IMR-90 (cell line): ENCODE results near the gene PDLIM5. TPM values are rescaled to one million over a fixed set of nuclear protein-coding genes. Genes with fewer than 3 reads are reported as not detected.

Experiments used
- ATAC-seq: fragments of 200-7000 bp; cut with Tn5 transposase; 2 replicates; pipeline ENCODE4 v1.9.1; 2020; ENCODE audit warnings: low read depth, mild to moderate bottlenecking, moderate library complexity
- BruUV-seq: library from RNA; stranded (reverse); fragments of 400-500 nt; replicated peaks from 2 replicates; lab custom pipeline; 2021; lab: Mats Ljungman, UMichigan
- CTCF ChIA-PET: fragments of 300-600 bp; formaldehyde crosslinking; extraction: SDS; loops from one replicate; lab custom pipeline; 2021; ENCODE audit warnings: antibody characterized with exemption; lab: Yijun Ruan, JAX
- POLR2A ChIA-PET: fragments of 300-600 bp; sonication (Branson Sonifier 250); formaldehyde crosslinking; loops from one replicate; lab custom pipeline; 2022; ENCODE audit warnings: antibody characterized with exemption; ENCODE audit not compliant: unreplicated experiment; lab: Charles Lee
- DNase-seq: peaks from one replicate; pipeline ENCODE4 v3.0.0; 2013
- H2AFZ ChIP-seq: replicated peaks from 2 replicates; pipeline ENCODE3; 2013; ENCODE audit warnings: low read length, mild to moderate bottlenecking; ENCODE audit not compliant: poor library complexity
- H2AK5ac ChIP-seq: 2 replicates; pipeline ENCODE4 v1.6.1; 2013; ENCODE audit warnings: low read depth, low read length, inconsistent platforms
- H2AK9ac ChIP-seq: replicated peaks from 2 replicates; pipeline ENCODE3; 2013; ENCODE audit warnings: mild to moderate bottlenecking, low read depth, low read length, moderate library complexity; ENCODE audit not compliant: poor library complexity
- H2BK120ac ChIP-seq: 2 replicates; pipeline ENCODE4 v1.6.1; 2013; ENCODE audit warnings: low read depth, low read length, inconsistent platforms
- H2BK15ac ChIP-seq: 3 replicates; pipeline ENCODE4 v1.6.1; 2013; ENCODE audit warnings: low read depth, low read length, inconsistent platforms
- H2BK20ac ChIP-seq: 2 replicates; pipeline ENCODE4 v1.6.1; 2013; ENCODE audit warnings: low read depth, mild to moderate bottlenecking, inconsistent platforms, low read length, moderate library complexity
- H2BK5ac ChIP-seq: 2 replicates; pipeline ENCODE4 v1.6.1; 2013; ENCODE audit warnings: mild to moderate bottlenecking, low read depth, low read length, inconsistent platforms; ENCODE audit not compliant: poor library complexity, severe bottlenecking
- H3K14ac ChIP-seq: replicated peaks from 2 replicates; pipeline ENCODE4 v1.6.1; 2013; ENCODE audit warnings: low read depth, low read length, inconsistent platforms
- H3K18ac ChIP-seq: 2 replicates; pipeline ENCODE4 v1.6.1; 2013; ENCODE audit warnings: low read depth, low read length, control low read depth
- H3K23ac ChIP-seq: 2 replicates; pipeline ENCODE4 v1.6.1; 2013; ENCODE audit warnings: low read depth, low read length, inconsistent platforms
- H3K27ac ChIP-seq: 2 replicates; pipeline ENCODE4 v1.5.1; 2013; ENCODE audit warnings: mild to moderate bottlenecking, control low read depth, low read length; ENCODE audit not compliant: insufficient read depth
- H3K27me3 ChIP-seq: 2 replicates; pipeline ENCODE4 v1.6.1; 2013; ENCODE audit warnings: low read length; ENCODE audit not compliant: control insufficient read depth, insufficient read depth
- H3K36me3 ChIP-seq: 2 replicates; pipeline ENCODE4 v1.6.1; 2013; ENCODE audit warnings: low read length, mixed read lengths; ENCODE audit not compliant: control insufficient read depth, insufficient read depth
- H3K4ac ChIP-seq: 2 replicates; pipeline ENCODE4 v1.6.1; 2013; ENCODE audit warnings: low read depth, low read length, inconsistent platforms
- H3K4me1 ChIP-seq: 2 replicates; pipeline ENCODE4 v1.6.1; 2013; ENCODE audit warnings: low read length, mixed read lengths; ENCODE audit not compliant: control insufficient read depth, insufficient read depth
- H3K4me2 ChIP-seq: 2 replicates; pipeline ENCODE4 v1.6.1; 2013; ENCODE audit warnings: low read depth, mild to moderate bottlenecking, control low read depth, low read length, moderate library complexity
- H3K4me3 ChIP-seq: 2 replicates; pipeline ENCODE4 v1.5.1; 2013; ENCODE audit warnings: low read depth, mild to moderate bottlenecking, control low read depth, low read length, moderate library complexity; ENCODE audit not compliant: insufficient read depth
- H3K56ac ChIP-seq: 2 replicates; pipeline ENCODE4 v1.6.1; 2013; ENCODE audit warnings: low read length, inconsistent platforms; ENCODE audit not compliant: insufficient read depth; ENCODE audit errors: extremely low read depth
- H3K79me1 ChIP-seq, 2 experiments: 2 replicates each; pipeline ENCODE4 v1.6.1; 2013; ENCODE audit warnings: low read length in 2 of 2, inconsistent platforms in 1 of 2, low read depth in 1 of 2
- H3K9ac ChIP-seq: 2 replicates; pipeline ENCODE4 v1.6.1; 2013; ENCODE audit warnings: low read depth, low read length, control low read depth
- H3K9me1 ChIP-seq: 2 replicates; pipeline ENCODE4 v1.6.1; 2013; ENCODE audit warnings: low read length, inconsistent platforms; ENCODE audit not compliant: insufficient read depth
- H3K9me3 ChIP-seq: 2 replicates; pipeline ENCODE4 v1.6.1; 2013; ENCODE audit warnings: low read length; ENCODE audit not compliant: control insufficient read depth, insufficient read depth
- H4K20me1 ChIP-seq: 2 replicates; pipeline ENCODE4 v1.6.1; 2013; ENCODE audit warnings: low read length, inconsistent platforms; ENCODE audit not compliant: insufficient read depth
- H4K5ac ChIP-seq: 2 replicates; pipeline ENCODE4 v1.6.1; 2013; ENCODE audit warnings: mild to moderate bottlenecking, low read depth, low read length, control low read depth
- H4K8ac ChIP-seq, 2 experiments: 2 replicates each; pipeline ENCODE4 v1.6.1; 2013; ENCODE audit warnings: low read depth in 2 of 2, low read length in 2 of 2, control low read depth in 1 of 2, inconsistent platforms in 1 of 2
- H4K91ac ChIP-seq: 2 replicates; pipeline ENCODE4 v1.6.1; 2013; ENCODE audit warnings: low read depth, low read length, inconsistent platforms; ENCODE audit not compliant: insufficient read depth
- FOS ChIP-seq: fragments of 150-350 bp; IDR thresholded peaks from 2 replicates; pipeline ENCODE4 v1.6.1; 2016; ENCODE audit warnings: low read depth, low read length
- MAFK ChIP-seq: IDR thresholded peaks from 2 replicates; pipeline ENCODE4 v1.6.1; 2012; ENCODE audit warnings: low read depth, low read length, improper control_type of control experiment
- MAZ ChIP-seq: IDR thresholded peaks from 2 replicates; pipeline ENCODE4 v1.6.1; 2012; ENCODE audit warnings: low read depth, mild to moderate bottlenecking, low read length, improper control_type of control experiment, moderate library complexity, borderline replicate concordance
- POLR2A ChIP-seq: IDR thresholded peaks from 2 replicates; pipeline ENCODE4 v1.6.1; 2012; ENCODE audit warnings: mild to moderate bottlenecking, low read depth, low read length
- RAD21 ChIP-seq: IDR thresholded peaks from 2 replicates; pipeline ENCODE4 v1.6.1; 2012; ENCODE audit warnings: low read length, improper control_type of control experiment
- RCOR1 ChIP-seq: IDR thresholded peaks from 2 replicates; pipeline ENCODE4 v1.6.1; 2012; ENCODE audit warnings: mild to moderate bottlenecking, low read length, improper control_type of control experiment; ENCODE audit not compliant: insufficient replicate concordance
- SMC3 ChIP-seq: fragments of 150-350 bp; IDR thresholded peaks from 2 replicates; pipeline ENCODE4 v1.6.1; 2016; ENCODE audit warnings: low read depth, mild to moderate bottlenecking, antibody characterized with exemption, low read length, moderate library complexity
- whole genome bisulfite sequencing, 2 experiments: methylation state at CpG; one replicate each; pipeline versions ENCODE4 v1.1.5 to v1.1.7; 2013; ENCODE audit warnings: missing lambda C conversion rate in 2 of 2; ENCODE audit not compliant: insufficient read length in 1 of 2; ENCODE audit errors: extremely low coverage in 2 of 2; 5-methylcytosine and 5-hydroxymethylcytosine counted together
- dilution Hi-C: fragments of 300-500 bp; cut with HindIII; formaldehyde crosslinking; loops from one replicate; pipeline ENCODE4 v1.14.3; 2018; ENCODE audit warnings: low sequenced_read_pairs; ENCODE audit not compliant: unreplicated experiment
- in situ Hi-C: fragments of 300-500 bp; cut with MboI; formaldehyde crosslinking; loops from 3 replicates; pipeline ENCODE4 v1.14.3; 2019; ENCODE audit warnings: low sequenced_read_pairs, inconsistent platforms, mixed read lengths
- intact Hi-C: fragments of 100-400 bp; cut with micrococcal nuclease; formaldehyde crosslinking; loops from 2 replicates; pipeline ENCODE4 v1.10.0; 2022
- polyA plus RNA-seq, 3 experiments: library from polyadenylated mRNA; depleted of rRNA; stranded (reverse); fragments of >200 nt; gene quantifications; 2 replicates each; pipeline ENCODE4 v1.2.3, GENCODE V29; 2012; ENCODE audit warnings: low replicate concordance in 1 of 3
- total RNA-seq: library from RNA; depleted of rRNA; stranded (reverse); fragments of >200 nt; gene quantifications from 2 replicates; pipeline ENCODE4 v1.2.3, GENCODE V29; 2012
- TF ChIP-seq, protein P1 (sequence below): fragments of 150-350 bp; IDR thresholded peaks from 2 replicates; pipeline ENCODE4 v1.6.1; 2016; ENCODE audit warnings: low read depth, mild to moderate bottlenecking, low read length, moderate library complexity, borderline replicate concordance
- TF ChIP-seq, protein P2 (sequence below): fragments of 150-350 bp; IDR thresholded peaks from 2 replicates; pipeline ENCODE4 v1.6.1; 2017; ENCODE audit warnings: mild to moderate bottlenecking, antibody characterized with exemption, low read length, low read depth

Gene PDLIM5
- total and polyA plus RNA-seq, 2 of the 4 experiments (the other 2 are of a cell fraction): 96.5 to 188 TPM

DNA sequence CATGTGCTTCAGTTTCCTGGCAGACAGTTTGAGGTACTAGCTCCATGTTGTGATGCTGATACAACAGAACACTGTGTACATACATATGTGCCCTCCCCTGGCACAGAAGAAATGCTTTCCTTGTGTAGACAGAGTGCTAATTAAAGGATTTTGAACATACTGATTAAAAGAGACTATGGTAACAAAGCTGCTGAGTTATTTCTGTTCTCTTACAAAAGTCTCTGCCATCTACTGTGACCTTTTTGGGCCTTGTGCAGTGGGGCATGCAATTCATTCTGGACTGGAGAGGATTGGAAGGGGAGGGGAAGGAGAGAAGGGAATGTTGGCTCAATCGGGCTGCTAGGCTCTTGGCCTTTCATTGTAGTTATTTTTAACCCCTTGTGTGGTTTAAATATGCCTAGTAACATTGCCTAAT, 6.0 kb downstream of the PDLIM5 start:
- Histone ChIP-seq H3K79me1 (peaks cover 6 to 38% of the 10 kb centered on the region in 2 experiments), H3K36me3 (peaks cover 4% of the 10 kb centered on the region; the same call in 1 of the 2 replicates), H3K23ac (peak overlapping the region; percentile 59; the same call in 1 of the 2 replicates), H4K8ac (peak overlapping the region in 1 of 2 experiments; percentile 74; a peak in 2 of 4 replicates), H4K91ac (no peak overlapping the region), H3K18ac (no peak overlapping the region), H4K5ac (no peak overlapping the region), H2AFZ (no peak overlapping the region), H2BK15ac (no peak overlapping the region), H3K56ac (no peak overlapping the region), H3K27me3 (no peaks in the 10 kb centered on the region), H2AK9ac (no peak overlapping the region), H3K9ac (no peak overlapping the region; the same call in 1 of the 2 replicates), H3K4me3 (no peak overlapping the region), H2BK120ac (no peak overlapping the region), H3K9me1 (peaks cover 9% of the 10 kb centered on the region), H3K9me3 (no peaks in the 10 kb centered on the region), H3K14ac (peak overlapping the region; percentile 73), H3K4ac (no peak overlapping the region; the same call in 1 of the 2 replicates), H3K4me2 (peak overlapping the region; percentile 61; the same call in 1 of the 2 replicates), H4K20me1 (peaks cover 37% of the 10 kb centered on the region), H3K27ac (no peak overlapping the region), H2AK5ac (peak overlapping the region; percentile 25; the same call in 1 of the 2 replicates), H2BK5ac (peak overlapping the region; percentile 34), H2BK20ac (0 out of 2 replicates have a peak overlapping the region, but pooled peaks have one; percentile 4), H3K4me1 (peaks cover 4% of the 10 kb centered on the region; the same call in 1 of the 2 replicates)
- no TSS peak for BruUV-seq
- ChIA-PET POLR2A (no interaction called here), CTCF (no interaction called here)
- TF ChIP-seq MAFK (no peak), RCOR1 (no peak), RAD21 (no peak), POLR2A (no peak), MAZ (no peak), FOS (no peak), SMC3 (no peak)
- TF ChIP-seq, protein P1, sequence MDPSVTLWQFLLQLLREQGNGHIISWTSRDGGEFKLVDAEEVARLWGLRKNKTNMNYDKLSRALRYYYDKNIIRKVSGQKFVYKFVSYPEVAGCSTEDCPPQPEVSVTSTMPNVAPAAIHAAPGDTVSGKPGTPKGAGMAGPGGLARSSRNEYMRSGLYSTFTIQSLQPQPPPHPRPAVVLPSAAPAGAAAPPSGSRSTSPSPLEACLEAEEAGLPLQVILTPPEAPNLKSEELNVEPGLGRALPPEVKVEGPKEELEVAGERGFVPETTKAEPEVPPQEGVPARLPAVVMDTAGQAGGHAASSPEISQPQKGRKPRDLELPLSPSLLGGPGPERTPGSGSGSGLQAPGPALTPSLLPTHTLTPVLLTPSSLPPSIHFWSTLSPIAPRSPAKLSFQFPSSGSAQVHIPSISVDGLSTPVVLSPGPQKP: no peak
- TF ChIP-seq, protein P2, sequence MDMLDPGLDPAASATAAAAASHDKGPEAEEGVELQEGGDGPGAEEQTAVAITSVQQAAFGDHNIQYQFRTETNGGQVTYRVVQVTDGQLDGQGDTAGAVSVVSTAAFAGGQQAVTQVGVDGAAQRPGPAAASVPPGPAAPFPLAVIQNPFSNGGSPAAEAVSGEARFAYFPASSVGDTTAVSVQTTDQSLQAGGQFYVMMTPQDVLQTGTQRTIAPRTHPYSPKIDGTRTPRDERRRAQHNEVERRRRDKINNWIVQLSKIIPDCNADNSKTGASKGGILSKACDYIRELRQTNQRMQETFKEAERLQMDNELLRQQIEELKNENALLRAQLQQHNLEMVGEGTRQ: no peak
- DNase-seq: no peak
- in situ Hi-C loops: no loop called here
- dilution Hi-C loops: no loop called here
- WGBS, 2 experiments: no CpG with 5 or more reads among the region's 1 CpG
- intact Hi-C loops: no loop called here
- ATAC-seq: peak; percentile 22
